ENCODE results near the gene CHGA.

Gene CHGA

DNA sequence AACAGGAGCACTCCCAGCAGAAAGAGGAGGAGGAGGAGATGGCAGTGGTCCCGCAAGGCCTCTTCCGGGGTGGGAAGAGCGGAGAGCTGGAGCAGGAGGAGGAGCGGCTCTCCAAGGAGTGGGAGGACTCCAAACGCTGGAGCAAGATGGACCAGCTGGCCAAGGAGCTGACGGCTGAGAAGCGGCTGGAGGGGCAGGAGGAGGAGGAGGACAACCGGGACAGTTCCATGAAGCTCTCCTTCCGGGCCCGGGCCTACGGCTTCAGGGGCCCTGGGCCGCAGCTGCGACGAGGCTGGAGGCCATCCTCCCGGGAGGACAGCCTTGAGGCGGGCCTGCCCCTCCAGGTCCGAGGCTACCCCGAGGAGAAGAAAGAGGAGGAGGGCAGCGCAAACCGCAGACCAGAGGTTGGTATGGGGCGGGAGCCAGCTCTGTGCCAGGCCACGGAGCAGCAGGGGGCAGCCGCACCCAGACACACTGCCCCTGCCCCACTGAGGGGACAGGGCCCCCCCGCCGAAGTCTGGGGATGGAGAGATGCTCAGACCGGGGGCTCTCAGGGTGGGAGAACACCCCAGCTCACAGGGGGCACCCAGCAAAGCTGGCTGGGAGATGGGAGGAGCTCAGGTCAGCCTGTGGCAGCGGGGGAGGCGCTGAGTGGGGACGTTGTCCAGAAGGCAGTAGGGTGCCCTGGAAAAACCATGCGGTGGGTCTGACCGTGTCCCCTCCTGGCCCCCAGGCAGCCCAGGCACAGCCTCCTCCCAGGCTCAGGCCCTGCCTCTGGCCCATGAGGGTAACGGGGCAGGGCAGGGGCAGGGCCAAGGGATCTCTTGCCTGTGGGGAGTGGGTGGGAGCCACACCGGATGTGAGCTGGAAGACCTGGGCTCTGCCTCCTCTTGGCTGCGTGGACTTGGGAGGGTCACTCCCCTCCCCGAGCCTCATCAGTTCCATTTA is 9.8 kb downstream of the CHGA start:
- no peak overlapping the region for H3K4me3 ChIP-seq (ENCODE audit: control insufficient read depth, low read depth, low read length)
- no peak for TF ChIP-seq CTCF (conservative IDR thresholded peaks at IDR 0.05; ENCODE audit: control insufficient read depth, insufficient read depth, low read depth, low read length)
- no peak for DNase-seq (ENCODE audit: low read depth)

DNA sequence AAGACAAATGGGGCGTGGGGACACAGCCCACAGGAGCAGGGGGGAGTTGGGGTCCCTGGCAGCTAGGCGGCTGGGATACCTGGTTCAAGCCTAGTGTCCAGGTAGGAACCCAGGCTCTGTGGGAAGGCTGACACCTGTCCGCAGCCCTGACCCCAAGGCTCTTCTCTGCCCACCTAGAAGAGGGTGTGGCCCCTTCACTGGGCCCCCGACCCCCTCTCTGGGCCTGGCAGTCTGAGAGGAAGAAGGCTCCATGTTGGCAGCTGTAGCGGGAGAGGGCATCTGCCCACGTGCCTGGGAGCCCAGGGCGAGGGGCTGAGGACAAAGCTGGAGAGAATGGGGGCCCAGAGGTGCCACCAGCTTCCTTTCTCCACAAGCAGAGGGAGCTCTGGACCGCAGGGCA is 10.5 kb downstream of the CHGA start:
- no peak for DNase-seq (ENCODE audit: low read depth)
- H3K4me3 ChIP-seq (ENCODE audit: control insufficient read depth, low read depth, low read length), result no peak overlapping the region
- TF ChIP-seq CTCF (conservative IDR thresholded peaks at IDR 0.05; ENCODE audit: control insufficient read depth, insufficient read depth, low read depth, low read length), result no peak

DNA sequence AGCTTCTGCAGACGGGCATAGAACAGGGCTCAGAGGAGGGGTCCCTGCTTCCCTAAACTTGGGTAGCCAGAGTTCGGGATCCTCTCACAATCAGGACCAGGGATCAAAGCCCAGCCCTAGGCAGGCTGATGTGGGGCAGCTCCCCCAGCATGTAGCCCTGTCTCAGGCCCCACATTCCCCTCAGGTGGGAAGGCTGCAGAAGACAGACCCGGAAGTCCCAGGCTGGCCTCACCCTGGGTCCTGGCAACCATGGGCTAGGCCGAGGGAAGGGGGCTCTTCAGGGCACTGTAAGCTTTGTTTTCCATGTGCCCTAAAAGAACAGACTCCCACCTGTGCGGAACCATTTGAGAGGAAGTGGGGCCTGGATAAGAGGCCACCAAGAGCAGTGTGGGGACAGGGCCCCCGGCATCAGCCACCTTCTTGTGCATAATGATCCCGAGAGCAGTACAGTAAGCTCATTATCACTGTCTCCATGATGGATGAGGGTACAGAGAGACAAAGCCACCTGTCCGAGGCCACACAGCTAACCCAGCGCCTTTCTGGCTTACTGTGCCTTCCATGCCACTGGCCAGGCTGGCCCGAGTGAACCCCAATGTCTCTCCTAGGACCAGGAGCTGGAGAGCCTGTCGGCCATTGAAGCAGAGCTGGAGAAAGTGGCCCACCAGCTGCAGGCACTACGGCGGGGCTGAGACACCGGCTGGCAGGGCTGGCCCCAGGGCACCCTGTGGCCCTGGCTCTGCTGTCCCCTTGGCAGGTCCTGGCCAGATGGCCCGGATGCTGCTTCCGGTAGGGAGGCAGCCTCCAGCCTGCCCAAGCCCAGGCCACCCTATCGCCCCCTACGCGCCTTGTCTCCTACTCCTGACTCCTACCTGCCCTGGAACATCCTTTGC is 11.5 kb downstream of the CHGA start:
- no peak for DNase-seq (ENCODE audit: low read depth)
- TF ChIP-seq CTCF (conservative IDR thresholded peaks at IDR 0.05; ENCODE audit: control insufficient read depth, insufficient read depth, low read depth, low read length), result no peak
- no peak overlapping the region for H3K4me3 ChIP-seq (ENCODE audit: control insufficient read depth, low read depth, low read length)

- H3K4me3 ChIP-seq (ENCODE audit: control insufficient read depth, low read depth, low read length), result no peak overlapping the region
- no peak for DNase-seq (ENCODE audit: low read depth)
- TF ChIP-seq CTCF (conservative IDR thresholded peaks at IDR 0.05; ENCODE audit: control insufficient read depth, insufficient read depth, low read depth, low read length), result no peak
These were observed 12.5 kb downstream of the CHGA start for GRCh38 chr14:92935446-92935845.

DNA sequence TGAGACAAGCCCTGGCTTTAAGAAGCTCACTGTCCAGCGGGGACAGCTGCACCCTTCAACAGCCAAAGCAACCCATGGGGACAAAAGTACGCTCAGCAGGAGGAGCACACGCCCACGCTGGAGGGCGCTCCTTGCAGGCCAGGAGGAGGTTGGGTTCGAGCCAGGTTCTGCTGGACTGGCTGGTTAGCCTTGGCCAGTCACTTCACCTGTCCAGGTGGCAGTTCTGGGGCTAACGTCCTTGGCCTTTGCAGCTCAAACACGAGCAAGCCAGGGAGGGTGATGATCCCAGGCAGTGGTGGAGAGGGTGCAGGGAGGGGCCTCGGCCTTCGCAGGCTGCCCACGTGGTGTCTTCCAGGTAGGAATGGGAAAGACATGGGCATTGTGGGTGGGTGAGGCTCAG is 13.1 kb downstream of the CHGA start:
- no peak overlapping the region for H3K4me3 ChIP-seq (ENCODE audit: control insufficient read depth, low read depth, low read length)
- TF ChIP-seq CTCF (conservative IDR thresholded peaks at IDR 0.05; ENCODE audit: control insufficient read depth, insufficient read depth, low read depth, low read length), result no peak
- no peak for DNase-seq (ENCODE audit: low read depth)

DNA sequence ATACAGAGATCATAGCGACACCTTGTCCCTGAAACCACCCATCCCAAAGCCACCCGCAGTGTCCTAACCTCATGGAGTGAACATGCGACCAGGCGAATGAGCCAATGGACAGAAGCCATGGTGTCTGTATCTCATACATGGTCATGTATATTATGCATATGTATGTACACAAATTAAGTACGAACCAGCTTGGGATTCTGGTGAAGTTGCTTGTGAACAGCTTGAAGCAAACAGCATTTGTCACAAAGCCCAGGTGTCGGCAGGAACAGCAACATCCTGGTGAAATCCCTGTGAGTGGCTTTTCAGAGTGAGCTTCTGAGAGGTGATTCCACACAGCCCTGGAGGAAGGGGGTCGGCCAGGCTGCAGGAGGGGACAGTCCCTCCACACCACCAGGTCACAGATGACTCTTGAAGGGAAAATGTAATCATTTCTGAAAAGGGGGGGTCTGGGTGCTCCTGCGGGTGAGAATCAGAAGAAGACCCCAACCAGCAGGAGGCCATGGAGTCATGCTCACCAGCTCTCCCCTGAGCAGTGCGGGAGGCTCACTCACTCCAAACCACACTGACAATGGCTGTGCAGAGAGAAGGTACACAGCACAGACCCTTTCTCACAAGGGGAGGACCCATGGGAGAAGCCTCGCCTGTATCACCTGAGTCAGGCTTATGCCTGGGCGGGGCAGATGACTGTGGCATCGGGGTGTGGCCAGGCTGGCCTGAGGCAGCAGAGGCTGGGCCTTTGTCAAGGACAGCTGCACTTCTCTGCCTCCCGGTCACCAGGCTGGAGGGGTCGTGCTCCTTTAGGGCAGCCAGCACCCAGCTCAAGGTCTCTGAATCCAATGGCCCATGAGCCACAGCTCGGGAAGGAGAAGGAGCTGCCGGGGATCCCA is 14.3 kb downstream of the CHGA start:
- no peak overlapping the region for H3K4me3 ChIP-seq (ENCODE audit: control insufficient read depth, low read depth, low read length)
- DNase-seq (ENCODE audit: low read depth), result no peak

More for the DNA sequence above, 14.3 kb downstream of the CHGA start:
- no peak for TF ChIP-seq CTCF (conservative IDR thresholded peaks at IDR 0.05; ENCODE audit: control insufficient read depth, insufficient read depth, low read depth, low read length)

Data from fibroblast of mammary gland (primary cell).